ENCODE data around the gene SUSD3.

- TF ChIP-seq CTCF (IDR thresholded peaks at IDR 0.05; ENCODE audit: low read depth, low read length) (no peak), EZH2phosphoT487 (IDR thresholded peaks at IDR 0.05; ENCODE audit: low read depth) (no peak)
Observed at GRCh38 chr9:93100276-93100636, 41.8 kb downstream of the SUSD3 start.
